ENCODE measurements around the gene LRRC23.
"Not testable (repeated sequence)": the region's sequence is repeated elsewhere in the genome, so short reads cannot be mapped to it uniquely, and the experiment has no call there.

The LRRC23 gene

DNA sequence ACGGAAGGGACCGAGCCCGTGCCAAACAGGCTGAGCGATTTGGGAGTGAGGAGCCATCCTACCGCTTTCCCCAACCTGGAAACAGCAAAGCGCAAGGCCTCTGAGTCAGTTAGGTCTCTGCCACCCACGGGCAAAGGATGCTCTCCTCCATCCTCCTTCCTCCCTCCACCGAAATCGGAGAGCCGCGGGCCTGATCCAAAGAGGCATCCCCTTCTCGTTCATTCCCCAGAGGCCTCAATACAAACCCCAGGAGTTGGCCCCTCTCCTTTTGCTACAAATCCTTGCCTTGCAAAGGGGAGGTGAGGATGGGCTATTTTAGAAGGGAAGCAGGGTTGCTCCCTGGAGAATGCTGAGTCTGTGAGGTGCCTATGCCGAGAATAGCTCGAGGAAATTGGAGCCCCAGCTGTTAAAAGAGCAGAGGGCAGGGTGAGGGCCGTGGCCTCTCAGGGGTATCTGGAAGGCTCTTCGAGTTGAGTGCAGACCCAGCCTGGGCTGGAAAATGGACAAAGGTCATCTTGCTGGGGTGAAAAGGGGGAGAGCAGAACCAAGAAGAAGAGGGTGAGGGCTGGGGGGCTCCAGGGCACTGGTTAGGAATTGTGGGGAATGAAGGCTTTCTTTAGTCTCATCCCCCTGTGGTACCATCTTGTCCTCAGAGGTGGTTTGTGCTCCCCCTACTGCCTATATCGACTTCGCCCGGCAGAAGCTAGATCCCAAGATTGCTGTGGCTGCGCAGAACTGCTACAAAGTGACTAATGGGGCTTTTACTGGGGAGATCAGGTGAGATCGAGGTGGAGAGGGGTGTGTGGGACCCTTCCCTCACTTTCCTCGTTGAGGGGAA is 36.2 kb upstream of the LRRC23 start:
- DNase-seq, result peak; percentile 53 to 64
- no peak for TF ChIP-seq POLR2A (IDR thresholded peaks at IDR 0.05; ENCODE audit: low read length)
- no peak for TF ChIP-seq GATA1 (IDR thresholded peaks at IDR 0.05; ENCODE audit: low read depth, low read length)

DNA sequence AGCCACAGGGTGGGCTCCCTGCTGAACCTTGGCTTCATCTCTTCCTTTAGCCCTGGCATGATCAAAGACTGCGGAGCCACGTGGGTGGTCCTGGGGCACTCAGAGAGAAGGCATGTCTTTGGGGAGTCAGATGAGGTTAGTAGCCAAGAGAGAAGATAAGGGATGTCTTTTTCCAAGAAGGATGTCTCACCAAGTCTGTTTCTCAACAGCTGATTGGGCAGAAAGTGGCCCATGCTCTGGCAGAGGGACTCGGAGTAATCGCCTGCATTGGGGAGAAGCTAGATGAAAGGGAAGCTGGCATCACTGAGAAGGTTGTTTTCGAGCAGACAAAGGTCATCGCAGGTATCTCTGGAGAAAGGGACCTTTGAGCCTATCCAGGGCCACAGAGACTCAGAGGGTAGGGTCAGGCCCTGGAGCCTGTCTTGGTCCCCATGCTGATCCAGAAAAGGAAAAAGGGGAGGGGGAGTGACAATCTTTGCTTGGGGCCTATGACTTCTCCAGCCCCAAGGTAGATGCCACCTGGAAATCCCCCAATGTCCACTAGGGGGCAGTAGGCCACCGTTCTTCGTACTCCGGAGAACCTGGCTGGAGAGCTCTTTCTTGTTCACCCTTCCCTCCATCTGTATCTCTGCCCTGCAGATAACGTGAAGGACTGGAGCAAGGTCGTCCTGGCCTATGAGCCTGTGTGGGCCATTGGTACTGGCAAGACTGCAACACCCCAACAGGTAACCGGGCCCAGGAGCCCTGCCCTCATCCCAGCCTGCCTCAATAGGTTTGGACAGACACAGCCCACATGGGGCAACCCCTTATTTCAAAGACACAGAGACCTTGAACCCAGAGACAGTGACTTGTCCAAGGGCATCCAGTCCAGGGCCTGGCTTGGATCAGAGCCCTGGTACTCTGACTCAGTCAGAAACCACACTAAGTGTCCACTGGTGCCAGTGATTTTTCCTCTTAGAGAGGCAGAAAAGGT is 35.3 kb upstream of the LRRC23 start:
- peak; percentile 89 to 94 for DNase-seq
- TF ChIP-seq POLR2A (IDR thresholded peaks at IDR 0.05; ENCODE audit: low read length), result peak; percentile 38
- TF ChIP-seq GATA1 (IDR thresholded peaks at IDR 0.05; ENCODE audit: low read depth, low read length), result no peak

DNA sequence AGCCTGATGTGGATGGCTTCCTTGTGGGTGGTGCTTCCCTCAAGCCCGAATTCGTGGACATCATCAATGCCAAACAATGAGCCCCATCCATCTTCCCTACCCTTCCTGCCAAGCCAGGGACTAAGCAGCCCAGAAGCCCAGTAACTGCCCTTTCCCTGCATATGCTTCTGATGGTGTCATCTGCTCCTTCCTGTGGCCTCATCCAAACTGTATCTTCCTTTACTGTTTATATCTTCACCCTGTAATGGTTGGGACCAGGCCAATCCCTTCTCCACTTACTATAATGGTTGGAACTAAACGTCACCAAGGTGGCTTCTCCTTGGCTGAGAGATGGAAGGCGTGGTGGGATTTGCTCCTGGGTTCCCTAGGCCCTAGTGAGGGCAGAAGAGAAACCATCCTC is 34.3 kb upstream of the LRRC23 start:
- DNase-seq, result not testable (repeated sequence)

DNA sequence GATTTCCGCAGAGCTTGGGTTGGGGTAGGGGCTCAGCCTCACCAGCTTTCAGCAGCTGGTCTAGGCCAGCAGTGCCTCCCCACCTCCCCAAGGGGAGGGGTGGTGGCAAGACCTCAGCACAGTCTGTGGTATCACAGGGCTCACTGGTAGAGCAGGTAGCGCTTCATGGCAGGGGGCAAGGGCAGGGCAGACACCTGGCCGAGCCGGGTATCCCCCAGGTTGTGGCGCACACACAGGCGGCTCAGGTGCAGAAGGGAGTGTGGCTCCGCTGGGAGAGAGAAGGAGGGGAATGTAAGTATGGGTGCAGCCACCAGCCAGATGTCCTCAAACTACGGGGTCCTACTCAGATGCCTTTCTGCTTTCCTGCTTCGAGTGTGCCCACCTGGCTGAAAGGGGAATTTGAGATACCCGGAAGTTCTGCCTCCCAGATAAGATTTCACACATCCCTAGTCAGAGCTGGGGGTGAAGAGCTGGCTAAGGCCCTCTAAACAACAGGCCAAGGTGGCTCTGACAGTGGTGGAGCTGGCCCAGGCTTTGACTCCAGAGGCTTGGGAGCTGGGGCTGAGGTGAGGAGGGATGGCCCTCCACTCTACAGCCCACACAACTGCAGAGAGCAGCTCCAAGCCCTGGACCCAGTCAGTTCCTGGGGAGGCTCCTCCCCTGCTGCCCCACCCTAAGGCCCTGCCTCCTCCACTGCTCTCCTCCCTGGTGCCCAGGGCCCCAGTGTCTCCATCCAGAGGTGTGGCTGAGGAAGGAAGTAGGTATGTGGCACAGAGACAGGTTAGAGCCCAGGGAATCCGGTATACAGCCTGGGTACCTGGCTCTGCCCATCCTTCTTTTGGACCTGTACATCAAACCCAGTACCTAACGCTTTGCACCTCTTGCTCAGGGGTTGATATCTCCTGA is 33.3 kb upstream of the LRRC23 start:
- TF ChIP-seq POLR2A (IDR thresholded peaks at IDR 0.05; ENCODE audit: low read length) (peak; percentile 62), GATA1 (IDR thresholded peaks at IDR 0.05; ENCODE audit: low read depth, low read length) (no peak)
- DNase-seq, result peak; percentile 54

DNA sequence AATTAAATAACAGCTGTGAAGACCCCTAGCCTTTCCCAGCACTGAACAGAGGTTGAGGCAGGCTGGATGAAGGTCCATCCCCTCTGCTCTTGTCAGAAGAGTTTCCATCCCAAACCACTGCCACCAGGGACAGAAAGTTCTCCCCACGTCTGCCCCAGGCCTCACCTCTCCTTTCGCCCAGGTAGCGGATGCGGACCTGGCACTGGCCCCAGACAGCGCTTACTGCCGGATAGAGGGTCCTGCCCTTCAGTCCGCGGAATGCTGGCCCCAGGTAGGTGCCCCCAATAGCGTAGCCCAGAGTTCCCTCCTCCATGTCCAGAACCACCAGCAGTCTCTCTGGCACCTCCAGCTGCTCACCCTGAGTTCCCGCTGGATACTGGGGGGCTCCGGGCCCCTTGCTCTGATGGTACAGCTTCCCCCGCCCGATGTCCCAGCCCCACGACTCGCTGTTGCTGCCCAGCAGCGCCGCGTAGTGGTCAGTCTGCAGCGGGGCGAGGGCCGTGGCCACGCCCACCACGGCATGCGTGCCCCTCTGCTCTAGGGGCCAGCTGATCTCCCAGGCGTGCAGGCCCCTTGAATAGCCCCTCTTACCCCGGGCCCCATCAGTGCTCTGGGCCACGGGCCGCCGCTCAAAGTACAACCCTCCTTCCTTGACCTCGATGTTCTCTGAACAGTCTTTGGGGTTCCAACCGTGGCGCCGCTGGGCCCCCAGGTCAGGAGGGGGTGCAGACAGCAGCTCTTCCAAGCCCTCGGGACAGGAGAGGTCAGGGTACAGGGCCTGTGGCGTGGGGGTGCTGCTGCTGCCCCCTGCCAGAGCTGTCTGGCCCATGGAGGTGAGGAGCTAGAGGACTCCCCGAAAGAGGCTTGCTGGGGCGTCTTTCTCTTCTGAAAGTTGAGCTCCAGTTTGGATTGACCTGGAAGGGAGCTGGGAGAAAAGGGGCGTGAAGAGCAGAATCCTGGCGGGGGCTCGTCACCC is 32.3 kb upstream of the LRRC23 start:
- DNase-seq, result peak; percentile 85 to 90
- no peak for TF ChIP-seq POLR2A (IDR thresholded peaks at IDR 0.05; ENCODE audit: low read length)
- no peak for TF ChIP-seq GATA1 (IDR thresholded peaks at IDR 0.05; ENCODE audit: low read depth, low read length)

DNA sequence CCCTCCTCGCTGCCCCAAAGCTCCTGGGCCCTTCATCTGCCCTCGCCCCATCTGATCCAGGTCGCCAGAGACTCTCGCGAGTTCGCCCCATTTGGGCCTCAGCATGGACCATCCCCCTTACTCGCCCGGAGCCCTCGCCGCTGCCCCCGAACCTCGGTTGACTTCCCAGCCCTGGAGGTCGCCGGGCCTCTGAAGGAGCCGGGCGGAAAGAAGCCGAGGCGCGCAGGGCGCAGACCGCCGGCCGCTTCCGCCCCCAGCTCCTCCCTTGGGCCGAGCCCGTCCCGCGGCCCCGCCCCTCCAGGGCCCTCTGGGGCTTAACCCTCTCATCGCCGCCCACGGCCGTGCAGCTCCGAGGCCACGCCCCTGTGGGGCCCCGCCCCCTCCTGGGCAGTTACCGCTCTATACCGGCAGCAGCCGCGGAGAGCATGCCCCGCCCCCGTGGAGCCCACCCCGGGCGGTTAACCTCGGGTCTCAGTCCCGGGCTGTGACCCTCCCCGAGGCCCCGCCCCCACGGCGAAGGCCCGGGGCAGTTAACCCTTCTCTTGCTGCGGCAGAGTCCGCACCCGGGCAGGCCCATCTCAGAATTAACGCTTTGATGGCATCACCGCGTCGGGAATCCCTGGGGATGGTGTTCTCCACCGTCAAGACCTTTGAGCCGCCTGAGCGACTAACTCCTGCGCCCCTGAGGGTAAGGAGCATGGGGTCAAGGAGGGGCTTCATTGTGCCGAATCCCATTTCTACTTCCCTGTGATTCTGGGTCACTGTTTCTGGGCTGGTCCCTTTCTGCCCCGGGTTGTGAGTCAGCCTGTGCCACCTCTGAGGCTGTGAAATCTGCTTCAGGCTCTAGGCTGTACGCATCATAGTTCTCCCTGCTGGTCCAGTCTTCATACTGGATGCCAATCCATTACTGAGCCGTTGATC is 31.3 kb upstream of the LRRC23 start, which contains the start of gene SPSB2:
TSS of gene SPSB2 (minus strand) at position 210 of the 921 bp plus-strand sequence. CDS start 402 bp downstream, outside the sequence.
- DNase-seq, result peak; percentile 96 to 98
- TF ChIP-seq POLR2A (IDR thresholded peaks at IDR 0.05; ENCODE audit: low read length) (peak; percentile 59), GATA1 (IDR thresholded peaks at IDR 0.05; ENCODE audit: low read depth, low read length) (no peak)

DNA sequence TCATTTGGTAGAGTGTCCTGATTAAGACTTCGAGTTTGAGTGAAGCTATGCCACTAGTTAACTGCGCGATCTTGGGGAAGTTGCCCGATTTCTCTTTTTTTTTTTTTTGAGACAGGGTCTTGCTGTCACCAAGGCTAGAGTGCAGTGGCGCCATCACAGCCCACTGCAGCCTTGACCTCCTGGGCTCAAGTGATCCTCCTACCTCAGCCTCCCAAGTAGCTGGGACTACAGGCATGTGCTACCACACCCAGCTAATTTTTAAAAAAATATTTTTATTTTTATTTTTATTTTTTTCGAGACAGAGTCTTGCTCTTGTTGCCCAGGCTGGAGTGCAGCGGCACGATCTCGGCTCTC is 30.6 kb upstream of the LRRC23 start:
- DNase-seq, result not testable (repeated sequence)

DNA sequence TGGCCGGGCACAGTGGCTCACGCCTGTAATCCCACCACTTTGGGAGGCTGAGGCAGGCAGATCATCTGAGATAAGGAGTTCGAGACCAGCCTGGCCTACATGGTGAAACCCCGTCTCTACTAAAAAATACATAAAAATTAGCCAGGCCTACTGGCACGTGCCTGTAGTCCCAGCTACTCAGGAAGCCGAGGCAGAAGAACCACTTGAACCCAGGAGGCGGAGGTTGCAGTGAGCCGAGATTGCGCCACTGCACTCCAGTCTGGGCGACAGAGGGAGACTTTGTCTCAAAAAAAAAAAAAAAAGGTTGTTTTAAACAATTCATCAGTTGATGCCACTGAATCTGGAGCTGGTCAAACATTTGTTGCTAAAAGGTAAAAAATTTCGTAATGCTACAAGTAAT is 24.8 kb upstream of the LRRC23 start:
- DNase-seq, result not testable (repeated sequence)

DNA sequence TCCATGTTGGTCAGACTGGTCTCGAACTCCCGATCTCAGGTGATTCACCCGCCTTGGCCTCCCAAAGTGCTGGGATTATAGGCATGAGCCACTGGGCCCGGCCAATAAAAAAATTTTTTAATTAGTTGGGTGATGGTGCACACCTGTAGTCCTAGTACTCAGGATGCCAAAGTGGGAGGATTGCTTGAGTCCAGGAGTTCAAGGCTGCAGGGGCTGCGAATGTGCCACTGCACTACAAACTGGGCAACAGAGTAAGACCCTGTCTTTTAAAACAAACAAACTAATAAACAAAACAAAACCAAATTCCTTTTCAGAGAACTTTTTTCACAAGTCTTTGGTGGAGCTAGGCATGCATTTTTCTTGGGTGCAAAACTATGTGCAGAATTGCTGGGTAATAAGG is 21.4 kb upstream of the LRRC23 start:
- DNase-seq, result no peak
- TF ChIP-seq GATA1 (IDR thresholded peaks at IDR 0.05; ENCODE audit: low read depth, low read length) (no peak), POLR2A (IDR thresholded peaks at IDR 0.05; ENCODE audit: low read length) (no peak)

DNA sequence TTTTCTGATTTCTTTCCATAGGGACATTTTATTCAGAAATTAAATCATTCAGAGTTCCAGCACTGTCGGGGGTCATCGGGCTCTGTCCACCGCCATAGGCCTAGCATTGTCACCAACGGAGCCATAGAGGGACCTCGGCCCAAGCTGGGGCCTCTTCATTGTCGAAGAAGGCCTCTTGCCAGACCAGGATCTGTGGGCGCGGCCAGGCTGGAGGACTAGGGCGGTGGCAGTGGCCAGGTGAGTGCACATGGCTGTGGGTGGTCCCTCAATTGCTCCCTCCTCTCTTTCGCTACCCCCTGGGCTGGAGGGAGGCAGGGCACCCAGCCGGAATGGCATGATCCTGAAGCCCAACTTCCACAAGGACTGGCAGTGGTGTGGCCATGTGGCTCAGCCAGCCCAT is 20.9 kb upstream of the LRRC23 start:
- no peak for DNase-seq
- no peak for TF ChIP-seq POLR2A (IDR thresholded peaks at IDR 0.05; ENCODE audit: low read length)
- TF ChIP-seq GATA1 (IDR thresholded peaks at IDR 0.05; ENCODE audit: low read depth, low read length), result no peak

DNA sequence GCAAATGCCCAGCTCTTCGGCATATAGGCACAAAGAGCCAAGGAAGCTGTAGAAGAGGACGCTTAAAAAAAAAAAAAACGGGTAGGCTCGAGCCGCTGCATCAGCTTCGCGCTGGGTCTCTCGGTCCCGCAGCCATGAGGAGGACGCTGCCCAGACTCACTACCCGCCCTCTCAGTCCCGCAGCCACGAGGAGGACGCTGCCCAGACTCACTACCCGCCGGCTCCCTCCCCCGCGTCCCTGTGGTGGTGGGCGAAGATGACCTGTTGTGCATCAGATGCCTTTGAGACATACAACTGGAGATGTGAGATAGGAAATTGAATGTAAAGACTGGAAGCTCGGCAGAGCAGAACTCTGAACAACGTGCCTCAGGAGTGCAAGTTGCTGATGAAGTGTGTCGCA is 20.1 kb upstream of the LRRC23 start:
- TF ChIP-seq GATA1 (IDR thresholded peaks at IDR 0.05; ENCODE audit: low read depth, low read length), result no peak
- TF ChIP-seq POLR2A (IDR thresholded peaks at IDR 0.05; ENCODE audit: low read length), result no peak
- DNase-seq, result no peak

DNA sequence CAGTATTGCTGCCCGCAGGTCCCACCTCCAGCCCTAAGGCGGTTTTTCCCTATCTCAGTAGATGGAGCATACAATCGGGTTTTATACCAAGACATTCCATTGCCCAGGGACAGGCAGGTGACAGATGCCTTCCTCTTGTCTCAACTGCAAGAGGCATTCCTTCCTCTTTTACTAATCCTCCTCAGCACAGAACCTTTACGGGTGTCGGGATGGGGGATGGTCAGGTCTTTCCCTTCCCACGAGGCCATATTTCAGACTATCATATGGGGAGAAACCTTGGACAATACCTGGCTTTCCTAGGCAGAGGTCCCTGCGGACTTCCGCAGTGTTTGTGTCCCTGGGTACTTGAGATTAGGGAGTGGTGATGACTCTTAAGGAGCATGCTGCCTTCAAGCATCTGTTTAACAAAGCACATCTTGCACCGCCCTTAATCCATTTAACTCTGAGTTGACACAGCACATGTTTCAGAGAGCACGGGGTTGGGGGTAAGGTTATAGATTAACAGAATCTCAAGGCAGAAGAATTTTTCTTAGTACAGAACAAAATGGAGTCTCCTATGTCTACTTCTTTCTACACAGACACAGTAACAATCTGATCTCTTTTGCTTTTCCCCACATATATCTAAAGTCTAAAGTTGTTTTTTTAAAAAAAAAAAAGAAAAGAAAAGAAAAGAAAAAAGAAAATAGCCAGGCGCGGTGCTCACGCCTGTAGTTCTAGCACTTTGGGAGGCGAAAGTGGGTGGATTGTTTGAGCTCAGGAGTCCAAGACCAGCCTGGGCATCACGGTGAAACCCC is 18.2 kb upstream of the LRRC23 start:
- not testable (repeated sequence) for DNase-seq
